ENCODE data around the gene CELSR3. TPM values are rescaled to one million over a fixed set of nuclear protein-coding genes. Genes with fewer than 3 reads are reported as not detected.
A peak's percentile ranks its signal among the peaks of the same experiment; 100 is the strongest.

The CELSR3 gene
- polyA plus RNA-seq, 3 donors from 2014 or later, result 0.46 to 0.48 TPM; not detected in 1

- no peak for DNase-seq
- no peaks in the 10 kb centered on the region for H3K27me3 Mint-ChIP-seq (ENCODE audit: low read depth in 3 of 3)
- H3K4me3 Mint-ChIP-seq, result no peak overlapping the region
- H3K9me3 Mint-ChIP-seq, result no peaks in the 10 kb centered on the region
- H3K4me1 Mint-ChIP-seq, result peaks cover 19 to 20% of the 10 kb centered on the region in 2 donors
- peaks cover 0 to 4% (median 3%) of the 10 kb centered on the region in 3 donors for H3K36me3 Mint-ChIP-seq
- H3K27ac Mint-ChIP-seq, result no peak overlapping the region
Measured at GRCh38 chr3:48631516-48632448, 30.9 kb downstream of the CELSR3 start.

- Mint-ChIP-seq H3K27me3 (ENCODE audit: low read depth in 3 of 3) (no peaks in the 10 kb centered on the region), H3K27ac (no peak overlapping the region), H3K9me3 (no peaks in the 10 kb centered on the region), H3K36me3 (peaks cover 0 to 4% (median 4%) of the 10 kb centered on the region in 3 donors), H3K4me3 (no peak overlapping the region), H3K4me1 (peaks cover 10 to 12% of the 10 kb centered on the region in 2 donors)
- no peak for DNase-seq
Measured at GRCh38 chr3:48630833-48631232, 31.9 kb downstream of the CELSR3 start.

GRCh38 chr3:48630407-48630806 is 32.3 kb downstream of the CELSR3 start:
- Mint-ChIP-seq H3K9me3 (no peaks in the 10 kb centered on the region), H3K36me3 (peaks cover 0 to 4% (median 4%) of the 10 kb centered on the region in 3 donors), H3K27me3 (ENCODE audit: low read depth in 3 of 3) (no peaks in the 10 kb centered on the region), H3K4me3 (no peak overlapping the region), H3K27ac (peak overlapping the region in 1 of 6 donors; percentile 62), H3K4me1 (peaks cover 8 to 9% of the 10 kb centered on the region in 2 donors)
- no peak for DNase-seq

- peaks cover 8 to 9% of the 10 kb centered on the region in 2 donors for H3K4me1 Mint-ChIP-seq
- H3K27ac Mint-ChIP-seq, result no peak overlapping the region
- no peaks in the 10 kb centered on the region for H3K9me3 Mint-ChIP-seq
- H3K4me3 Mint-ChIP-seq, result no peak overlapping the region
- DNase-seq, result no peak
- H3K27me3 Mint-ChIP-seq (ENCODE audit: low read depth in 3 of 3), result no peaks in the 10 kb centered on the region
- H3K36me3 Mint-ChIP-seq, result peaks cover 0 to 4% (median 4%) of the 10 kb centered on the region in 3 donors
Measured at GRCh38 chr3:48629894-48630293, 32.8 kb downstream of the CELSR3 start.

- Mint-ChIP-seq H3K27me3 (ENCODE audit: low read depth in 3 of 3) (no peaks in the 10 kb centered on the region), H3K9me3 (no peaks in the 10 kb centered on the region), H3K4me1 (no peaks in the 10 kb centered on the region), H3K4me3 (no peak overlapping the region), H3K27ac (no peak overlapping the region), H3K36me3 (peaks cover 0 to 4% (median 4%) of the 10 kb centered on the region in 3 donors)
- DNase-seq, result no peak
Measured at GRCh38 chr3:48628277-48629017, 34.2 kb downstream of the CELSR3 start.

- Mint-ChIP-seq H3K4me1 (no peaks in the 10 kb centered on the region), H3K9me3 (no peaks in the 10 kb centered on the region), H3K27me3 (ENCODE audit: low read depth in 3 of 3) (peaks cover 0 to 2% (median 0%) of the 10 kb centered on the region in 3 donors), H3K36me3 (peaks cover 0 to 4% (median 0%) of the 10 kb centered on the region in 3 donors), H3K27ac (no peak overlapping the region), H3K4me3 (no peak overlapping the region)
- no peak for DNase-seq
Measured at GRCh38 chr3:48625600-48625999, 37.1 kb downstream of the CELSR3 start.

GRCh38 chr3:48624767-48625166 is 37.9 kb downstream of the CELSR3 start:
- Mint-ChIP-seq H3K4me3 (no peak overlapping the region), H3K9me3 (peaks cover 0 to 4% (median 0%) of the 10 kb centered on the region in 6 donors), H3K27ac (peak overlapping the region in 1 of 6 donors; percentile 20), H3K4me1 (no peaks in the 10 kb centered on the region), H3K27me3 (ENCODE audit: low read depth in 3 of 3) (peaks cover 0 to 2% (median 0%) of the 10 kb centered on the region in 3 donors), H3K36me3 (peaks cover 0 to 4% (median 0%) of the 10 kb centered on the region in 3 donors)
- DNase-seq, result no peak

GRCh38 chr3:48623851-48624547 is 38.7 kb downstream of the CELSR3 start:
- Mint-ChIP-seq H3K4me3 (no peak overlapping the region), H3K36me3 (peaks cover 0 to 4% (median 0%) of the 10 kb centered on the region in 3 donors), H3K4me1 (no peaks in the 10 kb centered on the region), H3K27me3 (ENCODE audit: low read depth in 3 of 3) (peaks cover 0 to 2% (median 0%) of the 10 kb centered on the region in 3 donors), H3K27ac (peak overlapping the region in 1 of 6 donors; percentile 15), H3K9me3 (peaks cover 0 to 4% (median 0%) of the 10 kb centered on the region in 6 donors)
- DNase-seq, result no peak

- Mint-ChIP-seq H3K9me3 (peaks cover 7 to 14% (median 10%) of the 10 kb centered on the region in 6 donors), H3K27me3 (ENCODE audit: low read depth in 3 of 3) (peaks cover 0 to 2% (median 0%) of the 10 kb centered on the region in 3 donors)
Measured at GRCh38 chr3:48621461-48621869, 41.2 kb downstream of the CELSR3 start, which contains the start of gene TMEM89. Gene TMEM89, minus strand, starts transcription at chr3:48621769. Its CDS starts 13 bp downstream, at chr3:48621756.

GRCh38 chr3:48619541-48620524 is 42.9 kb downstream of the CELSR3 start:
- no peak overlapping the region for H3K4me3 Mint-ChIP-seq
- H3K4me1 Mint-ChIP-seq, result no peaks in the 10 kb centered on the region
- no peak overlapping the region for H3K27ac Mint-ChIP-seq
- H3K36me3 Mint-ChIP-seq, result no peaks in the 10 kb centered on the region
- no peak for DNase-seq
- H3K9me3 Mint-ChIP-seq, result peaks cover 7 to 14% (median 10%) of the 10 kb centered on the region in 6 donors
- peaks cover 0 to 2% (median 2%) of the 10 kb centered on the region in 3 donors for H3K27me3 Mint-ChIP-seq (ENCODE audit: low read depth in 3 of 3)

More at GRCh38 chr3:48621461-48621869, 41.2 kb downstream of the CELSR3 start, which contains the start of gene TMEM89:
- H3K4me3 Mint-ChIP-seq, result no peak within 1 kb of the TSS
- no peak for DNase-seq
- no peak within 1 kb of the TSS for H3K27ac Mint-ChIP-seq
- no peaks in the 10 kb centered on the region for H3K36me3 Mint-ChIP-seq
- no peaks in the 10 kb centered on the region for H3K4me1 Mint-ChIP-seq

- H3K4me3 Mint-ChIP-seq, result no peak overlapping the region
- peaks cover 0 to 2% (median 2%) of the 10 kb centered on the region in 3 donors for H3K27me3 Mint-ChIP-seq (ENCODE audit: low read depth in 3 of 3)
- no peak for DNase-seq
- peaks cover 7 to 14% (median 10%) of the 10 kb centered on the region in 6 donors for H3K9me3 Mint-ChIP-seq
- H3K36me3 Mint-ChIP-seq, result no peaks in the 10 kb centered on the region
- H3K27ac Mint-ChIP-seq, result no peak overlapping the region
- no peaks in the 10 kb centered on the region for H3K4me1 Mint-ChIP-seq
Measured at GRCh38 chr3:48617559-48617958, 45.1 kb downstream of the CELSR3 start.

GRCh38 chr3:48614044-48614443 is 48.6 kb downstream of the CELSR3 start:
- Mint-ChIP-seq H3K4me3 (no peak overlapping the region), H3K27me3 (ENCODE audit: low read depth in 3 of 3) (peaks cover 5 to 8% (median 5%) of the 10 kb centered on the region in 3 donors), H3K36me3 (no peaks in the 10 kb centered on the region), H3K9me3 (peaks cover 6 to 14% (median 9%) of the 10 kb centered on the region in 6 donors), H3K4me1 (peaks cover 0 to 5% of the 10 kb centered on the region in 2 donors), H3K27ac (no peak overlapping the region)
- no peak for DNase-seq
